OCI-LY1 (cell line): ENCODE data around the gene ANKRD11.

Source experiments
- H2AFZ ChIP-seq: fragments of 200-600 bp; sonication (generic), shearing (Covaris generic); 2 replicates; pipeline ENCODE4 v1.6.0; 2014; ENCODE audit warnings: antibody characterized with exemption, mild to moderate bottlenecking, low read length
- H3F3A ChIP-seq: fragments of 200-600 bp; sonication (generic), shearing (Covaris generic); 2 replicates; pipeline ENCODE4 v1.6.0; 2014; ENCODE audit warnings: mild to moderate bottlenecking, antibody characterized with exemption, low read length, moderate library complexity; ENCODE audit not compliant: insufficient read depth
- H3K27ac ChIP-seq: fragments of 200-600 bp; sonication (generic); 2 replicates; pipeline ENCODE4 v1.5.1; 2014; ENCODE audit warnings: low read length, mixed run types, mild to moderate bottlenecking, low read depth; ENCODE audit not compliant: poor library complexity, severe bottlenecking
- H3K27me3 ChIP-seq: fragments of 200-600 bp; sonication (generic); 2 replicates; pipeline ENCODE4 v1.6.0; 2014; ENCODE audit warnings: antibody characterized with exemption, mild to moderate bottlenecking, low read length, moderate library complexity; ENCODE audit not compliant: insufficient read depth
- H3K36me3 ChIP-seq: fragments of 200-600 bp; sonication (generic); 2 replicates; pipeline ENCODE4 v1.6.1; 2014; ENCODE audit warnings: mild to moderate bottlenecking, antibody characterized with exemption, low read length, moderate library complexity, mixed read lengths; ENCODE audit not compliant: insufficient read depth
- H3K4me1 ChIP-seq: fragments of 200-600 bp; sonication (generic); 2 replicates; pipeline ENCODE4 v1.5.1; 2014; ENCODE audit warnings: mild to moderate bottlenecking, low read length, moderate library complexity; ENCODE audit not compliant: insufficient read depth, severe bottlenecking
- H3K4me2 ChIP-seq: fragments of 200-600 bp; sonication (generic), shearing (Covaris generic); 2 replicates; pipeline ENCODE4 v1.6.1; 2014; ENCODE audit warnings: low read length
- H3K4me3 ChIP-seq: fragments of 200-600 bp; sonication (generic); 2 replicates; pipeline ENCODE4 v1.5.1; 2014; ENCODE audit warnings: low read length, low read depth, mild to moderate bottlenecking, mixed read lengths; ENCODE audit not compliant: poor library complexity, severe bottlenecking
- H3K79me2 ChIP-seq: fragments of 200-600 bp; shearing (Covaris generic); 2 replicates; pipeline ENCODE4 v1.6.1; 2016; ENCODE audit warnings: mixed run types, low read length, mixed read lengths; ENCODE audit not compliant: insufficient read depth
- H3K9ac ChIP-seq: fragments of 200-600 bp; sonication (generic), shearing (Covaris generic); 2 replicates; pipeline ENCODE4 v1.6.1; 2014; ENCODE audit warnings: mild to moderate bottlenecking, low read length, mixed read lengths
- H3K9me2 ChIP-seq: fragments of 200-600 bp; sonication (generic), shearing (Covaris generic); 2 replicates; pipeline ENCODE4 v1.6.1; 2014; ENCODE audit warnings: low read depth, mild to moderate bottlenecking, low read length, mixed read lengths
- H3K9me3 ChIP-seq: fragments of 200-600 bp; shearing (Covaris generic); 2 replicates; pipeline ENCODE4 v1.6.1; 2014; ENCODE audit warnings: low read length, mixed read lengths
- H4K20me1 ChIP-seq: fragments of 200-600 bp; sonication (generic), shearing (Covaris generic); 2 replicates; pipeline ENCODE4 v1.6.0; 2016; ENCODE audit warnings: mild to moderate bottlenecking, low read length; ENCODE audit not compliant: insufficient read depth
- CTCF ChIP-seq: fragments of 200-600 bp; sonication (generic), shearing (Covaris generic); IDR thresholded peaks from 2 replicates; pipeline ENCODE4 v1.5.1; 2017; ENCODE audit warnings: mild to moderate bottlenecking, antibody characterized with exemption, low read length, moderate library complexity, mixed read lengths
- EZH2 ChIP-seq: fragments of 200-600 bp; sonication (generic), shearing (Covaris generic); IDR thresholded peaks from 2 replicates; pipeline ENCODE4 v1.8.0; 2017; ENCODE audit warnings: borderline replicate concordance, mixed run types, mild to moderate bottlenecking, antibody characterized with exemption, low read length, moderate library complexity, mixed read lengths

Gene ANKRD11

DNA sequence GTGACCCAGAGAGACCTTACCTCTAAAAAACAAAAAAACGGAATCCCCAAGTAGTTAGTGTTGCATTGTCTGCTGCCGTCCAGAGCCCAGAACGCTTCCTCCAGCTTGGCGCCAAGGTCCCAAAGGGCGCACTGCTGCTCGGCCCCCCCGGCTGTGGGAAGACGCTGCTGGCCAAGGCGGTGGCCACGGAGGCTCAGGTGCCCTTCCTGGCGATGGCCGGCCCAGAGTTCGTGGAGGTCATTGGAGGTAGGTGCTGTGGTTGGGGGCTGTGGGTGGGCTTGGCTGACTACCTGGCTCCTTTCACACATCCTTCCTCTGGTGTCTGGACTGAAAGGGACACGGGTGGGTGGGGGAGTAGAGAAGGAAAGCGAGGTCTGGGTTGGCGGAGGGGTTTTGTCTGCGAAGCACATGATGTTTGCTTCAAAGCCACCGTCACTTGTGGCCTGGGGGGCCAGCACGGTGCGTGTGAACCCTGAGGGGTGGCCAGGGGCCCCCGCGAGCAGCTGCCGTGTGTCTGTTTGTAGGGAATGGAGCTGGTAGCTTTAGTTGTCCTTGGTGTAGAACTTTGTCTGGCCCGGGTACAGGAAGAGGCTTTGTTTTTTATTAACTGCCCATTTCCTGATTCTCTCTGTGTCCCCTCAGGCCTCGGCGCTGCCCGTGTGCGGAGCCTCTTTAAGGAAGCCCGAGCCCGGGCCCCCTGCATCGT is 41.6 kb upstream of the ANKRD11 start:
- H3K36me3 ChIP-seq: peaks cover 82% of the 10 kb centered on the region

GRCh38 chr16:89530401-89531381 is 40.3 kb upstream of the ANKRD11 start:
- Histone ChIP-seq H3K9ac (no peak overlapping the region), H3K4me3 (no peak overlapping the region), H3K79me2 (no peaks in the 10 kb centered on the region), H3K9me3 (no peaks in the 10 kb centered on the region), H2AFZ (no peak overlapping the region), H3K4me1 (peaks cover 22% of the 10 kb centered on the region), H3K27ac (no peak overlapping the region), H3K27me3 (no peaks in the 10 kb centered on the region), H3K4me2 (no peak overlapping the region), H3K9me2 (no peaks in the 10 kb centered on the region), H3K36me3 (peaks cover 89% of the 10 kb centered on the region), H3F3A (no peaks in the 10 kb centered on the region), H4K20me1 (no peaks in the 10 kb centered on the region)
- TF ChIP-seq CTCF (no peak), EZH2 (no peak)

More for the DNA sequence above, 41.6 kb upstream of the ANKRD11 start:
- no peaks in the 10 kb centered on the region for H3K79me2 ChIP-seq
- peaks cover 19% of the 10 kb centered on the region for H3K4me1 ChIP-seq
- no peak overlapping the region for H2AFZ ChIP-seq
- H3K9me2 ChIP-seq: no peaks in the 10 kb centered on the region
- no peaks in the 10 kb centered on the region for H4K20me1 ChIP-seq
- H3K9ac ChIP-seq: no peak overlapping the region
- no peaks in the 10 kb centered on the region for H3K9me3 ChIP-seq
- no peak overlapping the region for H3K27ac ChIP-seq
- H3F3A ChIP-seq: no peaks in the 10 kb centered on the region
- TF ChIP-seq EZH2: no peak
- no peak for TF ChIP-seq CTCF
- H3K27me3 ChIP-seq: no peaks in the 10 kb centered on the region
- H3K4me3 ChIP-seq: no peak overlapping the region
- H3K4me2 ChIP-seq: no peak overlapping the region

DNA sequence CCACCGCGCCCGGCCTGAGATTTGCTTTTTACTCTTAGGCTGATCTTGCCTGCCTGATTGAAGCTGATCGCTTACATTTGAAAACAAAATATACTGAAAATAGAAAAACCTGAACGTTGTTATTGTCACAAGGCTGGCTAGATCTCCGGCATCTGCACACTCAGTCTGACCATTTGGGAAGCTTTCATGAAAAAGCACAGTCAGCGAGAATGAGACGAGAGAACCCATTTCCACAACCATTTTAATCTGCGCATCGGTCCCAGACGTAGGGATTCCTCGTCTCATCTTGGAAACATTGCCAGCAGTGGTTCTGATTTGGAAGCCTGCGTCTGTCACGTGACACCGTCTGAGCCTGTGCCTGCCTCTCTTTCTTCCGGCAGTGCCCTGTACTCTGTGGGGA is 38.7 kb upstream of the ANKRD11 start:
- H3K27ac ChIP-seq: no peak overlapping the region
- no peaks in the 10 kb centered on the region for H3F3A ChIP-seq
- H3K4me2 ChIP-seq: no peak overlapping the region
- H3K9me2 ChIP-seq: no peaks in the 10 kb centered on the region
- no peaks in the 10 kb centered on the region for H4K20me1 ChIP-seq
- TF ChIP-seq EZH2 (no peak), CTCF (no peak)
- H3K9ac ChIP-seq: no peak overlapping the region
- H3K4me1 ChIP-seq: peaks cover 24% of the 10 kb centered on the region
- H3K4me3 ChIP-seq: no peak overlapping the region
- no peaks in the 10 kb centered on the region for H3K27me3 ChIP-seq
- no peak overlapping the region for H2AFZ ChIP-seq
- no peaks in the 10 kb centered on the region for H3K9me3 ChIP-seq
- H3K79me2 ChIP-seq: no peaks in the 10 kb centered on the region
- peaks cover 85% of the 10 kb centered on the region for H3K36me3 ChIP-seq
